Inflammatory macrophage (primary cell): ENCODE measurements around the gene LDB2.

Source experiments
- DNase-seq, 2 donors: peaks; one replicate each; pipeline ENCODE4 v3.0.0-alpha.2; 2020 to 2022

Gene LDB2

DNA sequence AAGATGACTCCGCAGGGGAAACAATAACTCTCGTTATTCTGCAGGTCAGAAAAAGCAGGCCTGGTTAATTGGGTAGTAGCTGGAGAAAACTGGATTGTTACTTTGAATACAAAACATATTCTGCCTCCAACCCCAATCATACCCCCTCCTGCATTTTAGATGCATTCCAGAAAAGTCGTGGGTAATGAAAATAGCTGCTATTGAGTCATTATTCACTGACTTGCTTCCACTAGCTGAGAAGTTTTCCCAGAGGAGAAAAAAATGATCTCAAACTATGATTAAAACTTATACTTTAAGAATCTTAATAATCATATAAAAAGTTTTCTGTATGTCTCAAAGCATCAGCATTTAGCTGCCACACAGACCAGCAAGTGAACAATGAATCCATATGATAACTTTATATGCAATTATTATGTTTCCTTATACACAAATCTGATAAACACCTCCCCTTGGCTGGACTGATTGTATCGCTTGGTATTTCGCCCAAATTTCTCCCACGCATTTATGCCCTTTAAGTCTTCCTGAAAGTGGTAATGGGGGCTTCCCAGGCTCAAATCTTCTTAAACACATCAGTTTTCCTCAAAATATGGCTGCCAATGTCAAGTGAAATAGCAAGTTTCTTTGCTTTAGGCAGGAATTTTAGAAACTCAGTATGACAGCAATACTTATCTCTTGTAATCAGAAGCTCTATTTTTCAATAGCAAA, 181.0 kb downstream of the LDB2 start:
- DNase-seq = no peak

DNA sequence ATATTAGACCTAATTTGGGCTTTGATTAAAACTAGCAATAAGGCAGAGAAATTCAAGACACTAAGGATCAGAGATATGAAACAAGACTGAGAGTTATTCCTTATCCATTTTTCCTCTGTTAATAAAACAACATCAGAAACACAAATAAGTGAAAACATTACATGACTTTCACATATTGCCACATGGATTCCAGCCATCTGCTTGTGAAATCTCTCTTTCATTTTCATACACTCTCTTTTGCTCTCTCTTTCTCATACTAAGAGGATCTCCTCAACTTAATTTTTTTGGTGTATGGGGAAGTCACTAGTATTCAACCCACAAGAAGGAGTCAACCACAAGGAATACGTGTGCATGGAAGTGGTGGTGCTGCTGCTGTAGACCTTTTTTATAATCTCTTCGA, 183.0 kb downstream of the LDB2 start:
- no peak for DNase-seq

DNA sequence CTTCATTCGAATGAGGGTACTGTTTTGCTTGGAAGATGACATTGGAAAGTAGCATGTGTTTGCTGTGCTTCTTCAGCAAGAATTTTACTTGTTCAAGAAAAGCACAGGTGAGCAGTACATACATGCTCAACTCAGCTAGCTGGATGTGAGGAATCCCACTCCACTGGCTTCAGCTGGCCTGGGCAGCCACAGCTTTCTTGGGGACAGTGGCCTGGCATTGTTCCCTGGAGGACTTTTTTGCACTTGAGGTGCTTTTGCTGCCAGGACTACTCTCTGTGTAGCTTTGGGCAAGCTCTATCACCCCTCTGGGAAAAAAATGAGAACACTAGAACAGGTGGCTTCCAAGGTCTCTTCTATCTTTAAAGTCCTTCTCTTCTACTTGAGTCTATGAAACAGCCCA, 184.3 kb downstream of the LDB2 start:
- no peak for DNase-seq

GRCh38 chr4:16713696-16714095, 184.7 kb downstream of the LDB2 start:
- DNase-seq = no peak

DNA sequence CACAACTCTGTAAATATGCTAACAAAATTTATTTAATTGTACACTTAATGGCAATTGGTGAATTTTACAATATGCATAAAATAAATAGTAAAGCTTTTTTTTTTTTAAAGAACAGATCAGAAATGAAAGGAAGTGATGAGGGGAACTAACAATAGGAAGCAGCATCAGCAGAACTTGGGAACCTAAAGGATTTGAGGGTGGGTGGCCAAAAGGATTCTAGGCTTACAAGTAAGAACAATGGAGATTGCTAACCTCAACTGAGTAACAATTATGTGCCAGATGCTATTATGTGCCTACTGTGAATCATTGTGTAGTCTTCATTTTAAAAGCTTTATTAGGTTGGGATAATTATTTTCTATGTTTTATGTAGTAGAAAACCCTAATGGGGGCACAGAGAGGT, 185.2 kb downstream of the LDB2 start:
- DNase-seq = no peak

DNA sequence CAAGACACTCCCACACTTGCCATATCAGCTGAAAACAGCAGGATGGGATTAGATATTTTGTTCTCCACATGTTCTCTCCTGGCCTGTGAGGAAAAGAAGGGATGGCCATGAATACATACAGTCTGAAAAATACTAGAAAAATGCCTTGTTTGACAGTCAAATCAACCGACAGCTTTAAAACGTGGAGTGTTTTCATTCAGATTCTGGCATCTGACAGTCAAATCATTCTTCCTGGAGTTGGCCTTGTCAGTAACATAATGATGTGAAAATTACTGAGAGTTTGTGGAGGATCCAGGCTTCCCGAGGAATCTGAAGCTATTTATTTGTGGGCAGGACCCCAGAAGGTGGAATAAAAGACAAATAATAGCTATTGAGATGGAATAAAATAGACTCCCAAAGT, 188.2 kb downstream of the LDB2 start:
- no peak for DNase-seq

- DNase-seq = no peak
These were observed 190.6 kb downstream of the LDB2 start for GRCh38 chr4:16707874-16708273.

GRCh38 chr4:16706251-16706650, 192.2 kb downstream of the LDB2 start:
- no peak for DNase-seq

DNA sequence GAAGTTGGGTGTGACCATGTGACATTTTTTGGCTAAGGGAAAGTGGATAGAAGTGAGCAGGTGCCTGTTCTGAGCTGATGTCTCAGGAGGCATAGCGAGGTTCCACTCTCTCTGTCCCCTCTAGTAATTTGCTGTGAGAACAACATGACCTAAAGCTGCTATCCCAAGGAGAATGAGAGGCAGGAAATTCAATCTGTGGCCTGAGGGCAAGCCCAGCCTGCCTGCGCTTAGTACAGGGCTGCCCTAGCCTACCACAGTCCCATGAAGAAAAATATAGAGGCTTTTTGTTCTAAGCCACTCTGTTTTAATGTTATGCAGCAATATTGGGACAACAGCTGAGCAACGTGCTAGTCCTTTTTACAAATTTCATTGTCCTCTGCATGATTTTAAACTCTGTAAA, 193.1 kb downstream of the LDB2 start:
- no peak for DNase-seq

GRCh38 chr4:16704489-16704888, 194.0 kb downstream of the LDB2 start:
- DNase-seq = no peak

GRCh38 chr4:16695896-16696295, 202.5 kb downstream of the LDB2 start:
- DNase-seq = no peak

DNA sequence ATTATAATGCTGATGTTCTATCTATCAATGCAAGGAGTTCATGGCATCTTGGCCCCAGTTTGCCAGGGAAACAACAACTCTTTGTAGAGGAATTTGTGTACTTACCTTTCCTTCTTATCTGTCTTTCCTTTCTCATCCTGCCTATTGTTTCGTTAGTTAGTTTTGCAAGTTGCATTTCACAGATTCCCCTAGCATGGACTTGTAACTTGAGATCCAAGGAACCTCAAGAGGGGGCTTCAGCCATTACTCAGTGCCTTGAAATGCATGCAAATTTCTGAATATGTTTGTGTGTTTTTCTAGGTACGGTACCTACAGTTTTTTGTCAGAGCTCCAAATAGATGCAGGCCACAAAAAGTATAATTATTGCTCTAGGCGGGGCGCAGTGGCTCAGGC, 203.6 kb downstream of the LDB2 start:
- no peak for DNase-seq

GRCh38 chr4:16694173-16694883, 204.1 kb downstream of the LDB2 start:
- DNase-seq = no peak

DNA sequence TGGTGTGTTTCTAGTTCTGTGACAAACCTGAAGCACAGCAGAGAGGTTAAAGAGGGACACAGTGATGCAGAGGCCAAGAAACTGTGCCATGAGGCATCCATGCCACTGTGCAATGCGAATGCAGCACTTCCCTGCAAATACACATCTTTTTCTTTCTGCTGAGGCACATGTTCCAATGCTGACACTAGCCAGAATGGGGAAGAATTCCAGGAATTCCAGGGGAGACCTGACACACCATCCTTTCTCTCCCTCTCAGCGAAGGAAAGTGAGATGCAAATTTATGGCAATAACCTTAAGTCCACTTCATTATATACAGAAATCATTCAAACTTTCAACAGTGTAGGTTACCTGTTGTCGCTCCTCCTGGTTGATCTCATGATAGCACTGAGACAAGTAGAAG, 204.8 kb downstream of the LDB2 start:
- DNase-seq = no peak

GRCh38 chr4:16692961-16693506, 205.4 kb downstream of the LDB2 start:
- no peak for DNase-seq

DNA sequence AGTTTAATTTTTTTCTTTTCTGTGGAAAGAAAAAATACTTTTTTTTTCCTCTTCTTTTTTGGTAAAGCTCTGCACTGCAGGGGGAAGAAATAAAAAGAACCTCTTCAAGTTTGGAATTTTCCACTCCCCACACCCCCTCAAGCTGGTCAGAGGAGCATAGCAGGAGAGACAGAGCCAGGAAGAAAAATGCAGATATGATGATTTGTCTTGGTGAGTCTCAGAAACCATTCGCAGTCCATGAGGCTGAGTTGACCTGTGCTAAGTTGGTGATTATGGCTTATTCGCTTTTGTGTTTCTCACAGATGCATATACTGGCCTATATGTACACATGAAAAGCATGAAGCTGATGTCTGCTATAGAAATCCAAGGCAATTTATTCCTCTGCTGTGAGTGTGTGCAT, 205.9 kb downstream of the LDB2 start:
- no peak for DNase-seq

- DNase-seq = no peak
These were observed 206.4 kb downstream of the LDB2 start for GRCh38 chr4:16692046-16692445.

- DNase-seq = no peak
These were observed 207.0 kb downstream of the LDB2 start for GRCh38 chr4:16691450-16691849.

GRCh38 chr4:16687845-16688244, 210.6 kb downstream of the LDB2 start:
- DNase-seq = no peak

GRCh38 chr4:16687011-16687410, 211.4 kb downstream of the LDB2 start:
- DNase-seq = no peak

- DNase-seq = no peak
These were observed 212.2 kb downstream of the LDB2 start for GRCh38 chr4:16686195-16686594.

GRCh38 chr4:16685536-16685935, 212.9 kb downstream of the LDB2 start:
- no peak for DNase-seq

- no peak for DNase-seq
These were observed 213.5 kb downstream of the LDB2 start for GRCh38 chr4:16684935-16685334.

DNA sequence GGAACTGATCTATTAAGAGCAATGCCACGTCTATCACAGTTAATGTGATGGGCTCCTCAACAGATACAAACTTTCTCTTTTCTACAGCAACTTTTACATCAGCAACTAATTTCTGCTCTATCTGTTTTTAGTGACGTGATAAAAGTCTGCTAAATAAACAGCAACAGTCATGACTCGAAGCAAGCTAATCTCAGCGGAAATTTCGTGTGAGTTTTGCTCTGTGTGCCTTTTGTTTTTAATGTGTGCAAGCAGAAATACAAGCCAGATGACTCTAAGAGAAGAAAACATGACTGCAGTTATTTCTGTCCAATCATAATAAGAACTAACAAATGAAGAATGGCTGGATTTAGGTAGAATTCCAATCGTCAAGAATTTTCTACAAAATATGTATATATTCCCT, 214.3 kb downstream of the LDB2 start:
- no peak for DNase-seq
